Ammon's horn (tissue), 1 donor: Measurements from ENCODE around the gene CDYL2.
A peak's percentile ranks its signal among the peaks of the same experiment; 100 is the strongest.

Experiments used
- DNase-seq: peaks from one replicate; pipeline ENCODE4 v3.0.0-alpha.2; 2016; ENCODE audit warnings: low spot score

The CDYL2 gene

GRCh38 chr16:80705596-80705995, 98.8 kb downstream of the CDYL2 start:
- no peak for DNase-seq

GRCh38 chr16:80704751-80705505, 99.5 kb downstream of the CDYL2 start:
- no peak for DNase-seq

- no peak for DNase-seq
Measured at GRCh38 chr16:80703131-80704071, 101.0 kb downstream of the CDYL2 start.

GRCh38 chr16:80702696-80703095, 101.7 kb downstream of the CDYL2 start:
- no peak for DNase-seq

- no peak for DNase-seq
Measured at GRCh38 chr16:80700558-80700957, 103.8 kb downstream of the CDYL2 start.

- DNase-seq: no peak
Measured at GRCh38 chr16:80695020-80695419, 109.4 kb downstream of the CDYL2 start.

GRCh38 chr16:80693553-80693952, 110.8 kb downstream of the CDYL2 start:
- DNase-seq: no peak

- no peak for DNase-seq
Measured at GRCh38 chr16:80692270-80692669, 112.1 kb downstream of the CDYL2 start.

- DNase-seq: no peak
Measured at GRCh38 chr16:80691111-80691741, 113.2 kb downstream of the CDYL2 start.

- DNase-seq: no peak
Measured at GRCh38 chr16:80689487-80689886, 114.9 kb downstream of the CDYL2 start.

GRCh38 chr16:80687606-80688005, 116.8 kb downstream of the CDYL2 start:
- DNase-seq: no peak

GRCh38 chr16:80684906-80685305, 119.5 kb downstream of the CDYL2 start:
- DNase-seq: no peak

- DNase-seq: no peak
Measured at GRCh38 chr16:80684136-80684765, 120.1 kb downstream of the CDYL2 start.

- no peak for DNase-seq
Measured at GRCh38 chr16:80683646-80684045, 120.8 kb downstream of the CDYL2 start.

- DNase-seq: peak; percentile 18
Measured at GRCh38 chr16:80682421-80683070, 121.9 kb downstream of the CDYL2 start.

- DNase-seq: no peak
Measured at GRCh38 chr16:80681436-80681835, 123.0 kb downstream of the CDYL2 start.

GRCh38 chr16:80680839-80681238, 123.6 kb downstream of the CDYL2 start:
- DNase-seq: peak; percentile 62

GRCh38 chr16:80680046-80680445, 124.4 kb downstream of the CDYL2 start:
- peak; percentile 43 for DNase-seq

- DNase-seq: no peak
Measured at GRCh38 chr16:80674884-80675283, 129.5 kb downstream of the CDYL2 start.

GRCh38 chr16:80672379-80672778, 132.0 kb downstream of the CDYL2 start:
- no peak for DNase-seq

GRCh38 chr16:80671281-80671849, 133.0 kb downstream of the CDYL2 start:
- no peak for DNase-seq
